Measurements from ENCODE around the gene ATP5PD. TPM values are rescaled to one million over a fixed set of nuclear protein-coding genes. Genes with fewer than 3 reads are reported as not detected.

The ATP5PD gene
- total RNA-seq, 3 donors from 2014 or later = 190 to 268 (median 222) TPM

DNA sequence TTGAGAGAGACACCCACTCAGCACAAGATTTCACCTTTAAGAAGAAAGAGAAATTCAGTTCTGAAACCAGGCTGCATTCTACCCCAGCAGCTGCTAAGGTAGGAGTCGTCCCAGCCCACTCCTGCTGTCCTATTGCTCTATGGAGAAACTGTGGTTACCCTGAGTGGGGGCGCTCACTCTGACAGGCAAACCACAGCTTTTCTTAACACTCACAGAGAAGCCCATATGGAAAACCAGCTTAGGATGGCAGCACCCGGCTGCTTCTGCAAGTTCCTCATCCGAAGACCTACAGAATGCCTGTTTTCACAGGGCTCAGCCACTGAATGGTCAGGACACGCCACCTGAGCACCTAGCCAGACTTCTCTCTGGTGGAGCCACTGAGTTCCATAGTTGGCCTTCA lies 7.5 kb downstream of the ATP5PD start:
- peaks cover 0 to under 1% of the 10 kb centered on the region in 2 donors for H3K4me1 ChIP-seq
- TF ChIP-seq, protein P1, sequence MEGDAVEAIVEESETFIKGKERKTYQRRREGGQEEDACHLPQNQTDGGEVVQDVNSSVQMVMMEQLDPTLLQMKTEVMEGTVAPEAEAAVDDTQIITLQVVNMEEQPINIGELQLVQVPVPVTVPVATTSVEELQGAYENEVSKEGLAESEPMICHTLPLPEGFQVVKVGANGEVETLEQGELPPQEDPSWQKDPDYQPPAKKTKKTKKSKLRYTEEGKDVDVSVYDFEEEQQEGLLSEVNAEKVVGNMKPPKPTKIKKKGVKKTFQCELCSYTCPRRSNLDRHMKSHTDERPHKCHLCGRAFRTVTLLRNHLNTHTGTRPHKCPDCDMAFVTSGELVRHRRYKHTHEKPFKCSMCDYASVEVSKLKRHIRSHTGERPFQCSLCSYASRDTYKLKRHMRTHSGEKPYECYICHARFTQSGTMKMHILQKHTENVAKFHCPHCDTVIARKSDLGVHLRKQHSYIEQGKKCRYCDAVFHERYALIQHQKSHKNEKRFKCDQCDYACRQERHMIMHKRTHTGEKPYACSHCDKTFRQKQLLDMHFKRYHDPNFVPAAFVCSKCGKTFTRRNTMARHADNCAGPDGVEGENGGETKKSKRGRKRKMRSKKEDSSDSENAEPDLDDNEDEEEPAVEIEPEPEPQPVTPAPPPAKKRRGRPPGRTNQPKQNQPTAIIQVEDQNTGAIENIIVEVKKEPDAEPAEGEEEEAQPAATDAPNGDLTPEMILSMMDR (IDR thresholded peaks at IDR 0.05) = no peak
- TF ChIP-seq POLR2AphosphoS5 (IDR thresholded peaks at IDR 0.05) (no peak), POLR2A (IDR thresholded peaks at IDR 0.05) (no peak)
- no peak for DNase-seq (ENCODE audit: low spot score in 2 of 2)

DNA sequence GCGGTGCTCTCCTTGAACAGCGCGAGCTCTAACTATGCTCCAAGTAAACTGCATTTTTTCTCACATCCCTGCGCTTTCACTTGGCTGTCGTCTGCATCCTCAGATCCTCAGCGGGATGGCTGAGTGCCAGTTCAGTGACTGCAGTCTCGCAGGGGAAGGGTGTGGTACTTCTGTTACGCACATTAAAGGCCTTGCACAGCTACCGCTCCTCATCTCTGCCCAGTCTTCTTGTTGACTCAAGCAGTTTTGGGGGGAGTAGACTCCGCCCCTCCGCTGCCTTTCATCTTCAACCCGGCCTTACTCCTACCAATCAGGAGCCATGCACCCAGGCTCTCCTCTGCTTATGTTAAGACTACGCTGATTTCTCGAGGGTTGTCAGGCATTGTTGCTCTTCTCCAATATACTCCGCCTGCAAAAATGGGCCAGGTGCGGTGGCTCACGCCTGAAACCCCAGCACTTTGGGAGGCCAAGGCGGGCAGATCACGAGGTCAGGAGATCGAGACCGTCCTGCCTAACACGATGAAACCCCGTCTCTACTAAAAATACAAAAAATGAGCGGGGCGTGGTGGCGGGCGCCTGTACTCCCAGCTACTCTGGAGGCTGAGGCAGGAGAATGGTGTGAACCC lies 10.0 kb downstream of the ATP5PD start:
- Histone ChIP-seq H3K4me1 (peaks cover 3 to 9% of the 10 kb centered on the region in 2 donors), H3K9me3 (no peaks in the 10 kb centered on the region), H3K27ac (peak overlapping the region; percentile 70 to 96), H3K36me3 (no peaks in the 10 kb centered on the region), H3K27me3 (no peaks in the 10 kb centered on the region), H3K4me3 (peak overlapping the region in 1 of 3 donors; percentile 13)
- peak in 2 of 3 donors; percentile 11 to 60 for TF ChIP-seq POLR2AphosphoS5 (IDR thresholded peaks at IDR 0.05)
- no peak for TF ChIP-seq POLR2A (IDR thresholded peaks at IDR 0.05)
- TF ChIP-seq, protein P1 (IDR thresholded peaks at IDR 0.05) = no peak
- intact Hi-C loops (cut with DNase I; ENCODE audit: low total_unique reads) = loop anchor here (10.0 kb wide), 1 partner anchor 52 kb away; the partner anchor contains the start of gene CDR2L
- peak; percentile 57 to 67 for DNase-seq (ENCODE audit: low spot score in 2 of 2)

More for the DNA sequence above, 7.5 kb downstream of the ATP5PD start:
- Histone ChIP-seq H3K27ac (no peak overlapping the region), H3K36me3 (no peaks in the 10 kb centered on the region), H3K27me3 (no peaks in the 10 kb centered on the region), H3K4me3 (no peak overlapping the region), H3K9me3 (no peaks in the 10 kb centered on the region)
- intact Hi-C loops (cut with DNase I; ENCODE audit: low total_unique reads) = loop anchor here (10.0 kb wide), 1 partner anchor 54 kb away; the partner anchor contains the start of gene CDR2L

DNA sequence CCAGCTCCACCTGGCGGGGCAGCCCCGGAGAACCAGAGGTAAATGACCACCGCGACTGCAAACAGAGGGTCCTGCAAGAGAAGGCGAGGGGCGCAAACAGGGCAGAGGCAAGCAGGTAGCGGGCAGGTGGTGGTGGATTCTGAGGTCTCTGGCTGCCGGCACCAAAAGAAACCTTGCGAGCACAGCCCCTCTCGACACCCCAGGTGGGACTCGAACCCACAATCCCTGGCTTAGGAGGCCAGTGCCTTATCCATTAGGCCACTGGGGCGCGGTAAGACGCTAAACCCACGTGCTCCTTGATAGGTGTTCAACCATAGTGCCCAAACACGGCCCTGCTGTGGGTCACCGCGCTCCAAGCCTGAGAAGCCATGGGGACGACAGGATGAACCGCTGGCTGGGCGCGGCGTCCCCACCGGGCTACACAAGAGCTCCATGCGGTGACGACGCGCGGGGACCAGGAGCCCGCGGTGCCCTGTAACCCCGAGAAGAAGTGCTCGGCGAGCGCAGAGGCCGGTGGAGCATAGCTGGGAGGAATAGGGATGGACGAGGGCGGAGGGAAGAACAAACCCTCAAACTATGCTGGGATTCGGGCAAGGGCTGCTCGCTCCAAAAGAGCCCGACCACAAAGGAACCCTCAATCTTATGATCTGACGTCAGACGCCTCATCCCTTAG lies 12.4 kb downstream of the ATP5PD start:
- TF ChIP-seq POLR2A (IDR thresholded peaks at IDR 0.05) (no peak), POLR2AphosphoS5 (IDR thresholded peaks at IDR 0.05) (peak in 2 of 3 donors; percentile 38 to 66)
- TF ChIP-seq, protein P1 (IDR thresholded peaks at IDR 0.05) = peak in 1 of 3 donors; percentile 32
- H3K27me3 ChIP-seq = no peaks in the 10 kb centered on the region

DNA sequence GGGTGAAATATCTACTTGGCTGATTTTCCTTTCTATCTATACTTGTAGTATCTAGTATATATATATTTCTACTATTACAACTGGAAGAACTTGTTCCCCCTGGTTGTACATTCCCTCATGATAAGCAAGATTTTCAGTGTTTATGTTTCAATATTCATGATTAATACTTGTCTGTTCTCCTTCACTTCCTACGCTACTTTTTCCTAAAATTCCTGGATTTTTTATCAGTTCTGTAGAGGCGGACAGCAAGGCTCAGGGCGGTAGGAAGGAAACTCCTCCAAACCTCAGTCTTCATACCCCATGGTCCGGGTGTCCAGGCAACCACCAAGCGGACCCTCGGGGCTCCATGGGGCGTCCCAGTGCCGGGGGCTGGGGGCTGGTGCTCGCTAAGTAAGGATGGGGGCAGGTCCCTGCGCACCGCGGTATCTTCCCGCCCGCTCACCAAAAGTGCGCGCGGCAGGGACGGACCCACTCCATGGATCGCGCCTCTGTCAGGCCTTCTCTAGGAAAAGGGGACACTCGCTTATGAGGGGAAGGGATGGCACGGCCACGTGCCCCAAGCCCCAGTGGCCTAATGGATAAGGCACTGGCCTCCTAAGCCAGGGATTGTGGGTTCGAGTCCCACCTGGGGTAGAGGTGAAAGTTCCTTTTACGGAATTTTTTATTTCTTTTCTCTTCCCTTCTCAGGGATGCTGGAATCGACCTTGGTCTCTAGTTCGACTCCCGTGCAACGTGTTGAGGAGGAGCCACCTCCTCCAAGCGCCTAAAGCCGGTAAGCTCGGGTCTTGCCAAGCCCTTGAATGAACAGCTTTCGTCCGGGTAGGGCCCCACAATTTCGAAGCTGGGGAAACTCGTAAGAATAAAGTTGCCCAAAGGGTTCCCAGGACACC lies 13.2 kb downstream of the ATP5PD start:
- no peak for TF ChIP-seq POLR2A (IDR thresholded peaks at IDR 0.05)
- TF ChIP-seq POLR2AphosphoS5 (IDR thresholded peaks at IDR 0.05) = peak; percentile 78 to 98 (median 89)
- Histone ChIP-seq H3K36me3 (no peaks in the 10 kb centered on the region), H3K4me3 (peak overlapping the region; percentile 59 to 87 (median 79)), H3K27me3 (no peaks in the 10 kb centered on the region), H3K9me3 (no peaks in the 10 kb centered on the region), H3K4me1 (peaks cover 3 to 9% of the 10 kb centered on the region in 2 donors), H3K27ac (peak overlapping the region; percentile 94 to 96)
- intact Hi-C loops (cut with DNase I; ENCODE audit: low total_unique reads) = loop anchor here (10.0 kb wide), 1 partner anchor 49 kb away; the partner anchor contains the start of gene CDR2L
- DNase-seq (ENCODE audit: low spot score in 2 of 2) = peak; percentile 95 to 97

More for the DNA sequence above, 12.4 kb downstream of the ATP5PD start:
- H3K4me3 ChIP-seq = peak overlapping the region; percentile 59 to 87 (median 79)
- peaks cover 3 to 9% of the 10 kb centered on the region in 2 donors for H3K4me1 ChIP-seq
- peak overlapping the region; percentile 94 to 96 for H3K27ac ChIP-seq
- DNase-seq (ENCODE audit: low spot score in 2 of 2) = peak; percentile 89 to 90
- intact Hi-C loops (cut with DNase I; ENCODE audit: low total_unique reads) = loop anchor here (10.0 kb wide), 1 partner anchor 50 kb away; the partner anchor contains the start of gene CDR2L
- no peaks in the 10 kb centered on the region for H3K36me3 ChIP-seq
- no peaks in the 10 kb centered on the region for H3K9me3 ChIP-seq

GRCh38 chr17:75032720-75033280 lies 14.0 kb downstream of the ATP5PD start:
- Histone ChIP-seq H3K4me3 (peak overlapping the region; percentile 59 to 87 (median 79)), H3K9me3 (no peaks in the 10 kb centered on the region), H3K27me3 (no peaks in the 10 kb centered on the region), H3K4me1 (peaks cover 3 to 9% of the 10 kb centered on the region in 2 donors), H3K36me3 (no peaks in the 10 kb centered on the region), H3K27ac (peak overlapping the region; percentile 62 to 96)
- DNase-seq (ENCODE audit: low spot score in 2 of 2) = peak in 1 of 2 donors; percentile 32
- TF ChIP-seq POLR2A (IDR thresholded peaks at IDR 0.05) (no peak), POLR2AphosphoS5 (IDR thresholded peaks at IDR 0.05) (no peak)
- TF ChIP-seq, protein P1 (IDR thresholded peaks at IDR 0.05) = no peak
- intact Hi-C loops (cut with DNase I; ENCODE audit: low total_unique reads) = loop anchor here (10.0 kb wide), 1 partner anchor 48 kb away; the partner anchor contains the start of gene CDR2L

All from breast epithelium (tissue), 4 donors.